LNCAP (cell line): ENCODE measurements around the gene ADK.

Experiments used
- TF ChIP-seq, protein P1 (sequence below): fragments of 450-650 bp; IDR thresholded peaks from 2 replicates; pipeline ENCODE4 v1.5.1; 2017; ENCODE audit warnings: mild to moderate bottlenecking

ADK gene

DNA sequence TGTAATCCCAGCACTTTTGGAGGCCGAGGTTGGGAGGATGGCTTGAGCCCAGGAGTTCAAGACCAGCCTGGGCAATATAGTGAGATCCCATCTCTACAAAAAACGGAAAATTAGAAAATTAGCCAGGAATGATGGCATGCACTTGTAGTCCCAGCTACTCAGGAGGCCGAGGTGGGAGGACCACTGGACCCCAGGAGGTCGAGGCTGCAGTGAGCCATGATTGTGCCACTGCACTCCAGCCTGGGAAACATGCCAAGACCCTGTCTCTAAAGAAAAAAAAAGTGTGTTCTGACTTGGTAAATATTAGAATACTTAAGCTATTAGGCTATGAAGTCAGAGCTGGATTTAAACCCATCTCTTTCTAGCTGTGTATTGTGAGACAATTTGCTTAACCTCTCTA, 594.4 kb downstream of the ADK start:
- TF ChIP-seq, protein P1, sequence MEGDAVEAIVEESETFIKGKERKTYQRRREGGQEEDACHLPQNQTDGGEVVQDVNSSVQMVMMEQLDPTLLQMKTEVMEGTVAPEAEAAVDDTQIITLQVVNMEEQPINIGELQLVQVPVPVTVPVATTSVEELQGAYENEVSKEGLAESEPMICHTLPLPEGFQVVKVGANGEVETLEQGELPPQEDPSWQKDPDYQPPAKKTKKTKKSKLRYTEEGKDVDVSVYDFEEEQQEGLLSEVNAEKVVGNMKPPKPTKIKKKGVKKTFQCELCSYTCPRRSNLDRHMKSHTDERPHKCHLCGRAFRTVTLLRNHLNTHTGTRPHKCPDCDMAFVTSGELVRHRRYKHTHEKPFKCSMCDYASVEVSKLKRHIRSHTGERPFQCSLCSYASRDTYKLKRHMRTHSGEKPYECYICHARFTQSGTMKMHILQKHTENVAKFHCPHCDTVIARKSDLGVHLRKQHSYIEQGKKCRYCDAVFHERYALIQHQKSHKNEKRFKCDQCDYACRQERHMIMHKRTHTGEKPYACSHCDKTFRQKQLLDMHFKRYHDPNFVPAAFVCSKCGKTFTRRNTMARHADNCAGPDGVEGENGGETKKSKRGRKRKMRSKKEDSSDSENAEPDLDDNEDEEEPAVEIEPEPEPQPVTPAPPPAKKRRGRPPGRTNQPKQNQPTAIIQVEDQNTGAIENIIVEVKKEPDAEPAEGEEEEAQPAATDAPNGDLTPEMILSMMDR = no peak

DNA sequence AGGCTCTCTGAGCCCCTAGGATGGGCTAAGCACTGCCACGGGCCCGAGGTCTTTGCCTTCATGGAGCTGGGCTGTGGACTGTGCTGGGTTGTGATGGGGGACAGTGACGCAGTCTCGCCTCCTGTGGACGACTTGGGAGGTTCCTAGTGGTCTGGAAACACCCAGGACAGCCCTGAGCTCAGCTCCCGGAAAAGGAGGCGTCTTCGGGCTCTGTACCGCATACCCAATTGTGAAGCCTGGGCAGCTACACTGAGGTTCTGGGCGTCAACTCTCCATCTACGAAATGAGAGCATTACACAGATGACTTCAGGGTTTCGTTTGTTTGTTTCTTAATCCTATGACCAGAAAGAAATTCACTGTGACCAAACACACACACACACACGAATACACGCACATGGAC, 595.8 kb downstream of the ADK start:
- TF ChIP-seq, protein P1 = no peak

DNA sequence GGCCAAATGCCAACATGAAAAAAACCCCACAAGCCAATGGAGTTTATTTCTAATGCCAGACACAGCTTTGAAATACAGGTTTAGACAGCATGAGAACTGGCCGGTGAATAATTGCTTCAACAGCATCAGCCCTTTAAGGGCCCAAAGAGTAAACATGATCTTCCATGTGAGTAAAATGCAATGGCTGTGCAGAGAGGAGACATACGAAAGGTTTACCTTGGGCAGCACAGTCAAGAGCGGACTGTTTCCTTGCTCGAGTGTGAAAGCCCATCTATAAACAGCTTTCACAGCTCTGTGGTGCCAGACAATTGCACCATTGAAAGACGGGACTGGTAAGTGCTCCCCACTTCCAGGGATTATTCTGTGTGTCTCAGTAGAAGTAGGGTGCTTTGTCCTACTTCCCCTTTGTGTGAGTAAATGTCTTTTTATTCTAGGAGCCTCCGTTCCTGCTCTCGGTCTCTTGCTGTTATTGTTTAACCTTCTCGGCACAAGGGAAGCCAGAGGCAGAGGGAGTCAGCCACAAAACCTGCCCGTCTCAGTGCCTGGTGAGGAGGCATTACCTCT, 597.5 kb downstream of the ADK start:
- TF ChIP-seq, protein P1 = no peak

DNA sequence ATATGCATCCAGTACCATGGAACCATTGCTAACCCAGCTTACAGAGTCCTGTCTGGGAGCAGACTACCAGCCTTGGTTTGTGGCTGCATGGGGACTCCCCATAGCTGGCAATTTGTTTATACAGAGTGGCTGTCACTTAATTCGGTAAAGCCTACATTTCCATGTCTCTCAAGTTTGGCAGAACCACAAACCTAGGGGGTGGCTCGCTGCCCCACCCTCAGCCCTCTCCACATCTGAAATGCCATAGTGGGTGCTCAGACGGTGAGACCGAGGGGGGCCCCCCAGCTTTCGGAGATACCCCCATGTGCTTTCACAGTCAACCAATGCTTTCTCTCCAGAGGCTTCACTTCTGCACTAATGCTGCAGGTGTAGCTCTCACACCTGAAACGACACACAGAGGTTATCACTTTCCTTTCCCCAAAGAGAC, 599.8 kb downstream of the ADK start:
- TF ChIP-seq, protein P1 = no peak

DNA sequence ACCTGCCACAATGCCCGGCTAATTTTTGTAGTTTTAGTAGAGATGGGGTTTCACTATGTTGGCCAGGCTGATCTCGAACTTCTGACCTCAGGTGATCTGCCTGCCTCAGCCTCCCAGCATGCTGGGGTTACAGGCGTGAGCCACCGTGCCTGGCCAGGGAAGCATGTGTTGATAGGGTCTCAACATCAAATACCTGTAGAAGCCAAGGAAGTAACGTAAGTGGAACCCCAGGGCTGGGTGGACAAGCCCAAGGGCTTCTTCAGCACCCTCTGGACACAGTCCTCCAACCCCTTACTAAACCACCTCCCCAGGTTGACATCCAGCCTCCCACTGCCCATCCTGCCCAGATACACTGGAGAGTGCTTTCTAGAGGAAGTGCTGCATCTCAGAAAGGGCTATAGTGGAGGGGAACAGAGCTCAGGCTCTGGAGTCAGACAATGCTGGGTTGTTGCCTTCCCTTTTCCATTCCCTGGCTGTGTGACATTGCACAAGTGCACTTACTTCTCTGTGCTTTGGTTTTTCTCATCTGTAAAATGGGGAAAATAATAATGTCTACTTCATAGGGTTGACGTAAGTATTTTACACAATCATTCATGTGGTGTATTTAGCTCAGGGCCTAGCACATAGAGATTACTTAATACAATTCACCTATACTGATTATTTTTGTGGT, 601.5 kb downstream of the ADK start:
- TF ChIP-seq, protein P1 = no peak

DNA sequence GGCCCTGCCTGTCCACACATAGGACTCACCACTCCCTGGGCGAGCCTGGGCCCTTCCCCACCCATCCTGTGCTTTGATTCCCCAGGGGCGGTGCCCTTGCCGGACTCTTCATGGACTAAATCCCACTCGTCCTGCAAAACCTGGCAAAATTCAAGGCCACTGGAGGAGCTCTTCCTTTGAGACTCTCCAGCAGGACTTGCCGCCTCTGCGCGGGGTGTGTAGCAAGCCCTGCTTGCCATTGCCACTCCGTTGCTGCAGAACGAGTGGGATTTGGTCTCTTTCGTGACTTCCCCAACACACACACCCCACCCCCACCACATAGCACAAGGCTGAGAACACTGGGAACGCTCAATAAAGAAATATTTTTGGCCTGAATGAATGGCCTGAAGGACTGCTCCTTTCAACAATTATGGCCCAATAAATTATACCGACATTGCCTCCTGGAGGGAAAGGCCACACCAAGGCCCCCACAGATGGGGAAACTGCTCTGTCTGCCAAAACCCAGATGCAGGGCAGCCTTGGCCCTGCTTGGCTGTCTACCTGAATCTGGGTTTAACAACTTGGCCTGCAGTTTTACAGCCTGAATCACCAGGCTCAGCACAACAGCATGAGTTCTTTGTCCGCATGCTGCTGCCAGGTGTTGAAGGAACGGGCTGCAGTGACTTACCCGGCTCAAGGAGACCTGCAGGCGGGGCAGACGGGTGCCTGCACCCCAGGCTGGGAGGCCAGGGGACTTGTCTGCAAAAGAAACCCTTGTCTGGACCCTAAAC, 602.6 kb downstream of the ADK start:
- TF ChIP-seq, protein P1 = no peak

DNA sequence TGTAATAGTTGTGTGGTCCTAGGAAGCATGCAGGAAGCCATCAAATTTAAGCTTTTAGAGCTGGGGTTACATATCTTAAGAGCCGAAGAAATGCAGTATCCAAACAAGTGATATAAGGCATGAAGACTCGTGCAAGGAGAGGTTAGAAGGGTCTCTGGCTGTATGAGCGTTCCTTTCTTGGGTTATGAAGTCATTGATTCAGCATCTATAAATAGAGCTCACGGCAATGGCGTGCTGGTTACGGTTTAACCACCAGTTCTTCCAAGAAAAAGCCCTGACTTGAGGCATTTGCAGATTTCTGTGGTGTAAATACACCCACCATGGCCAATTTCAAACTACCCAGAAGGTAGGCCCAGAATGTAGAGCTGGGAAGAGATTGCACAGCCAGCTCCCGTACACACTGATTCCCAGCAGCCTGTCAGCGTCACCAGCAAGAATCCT, 603.4 kb downstream of the ADK start:
- TF ChIP-seq, protein P1 = no peak
